ENCODE measurements around the gene MSL3B.

The MSL3B gene

GRCh38 chr2:233853353-233853752 lies 14.8 kb downstream of the MSL3B start:
- DNase-seq (ENCODE audit: low read depth), result no peak

- no peak for DNase-seq (ENCODE audit: low read depth)
These were observed 16.1 kb downstream of the MSL3B start for GRCh38 chr2:233852056-233852455.

- DNase-seq (ENCODE audit: low read depth), result no peak
These were observed 17.0 kb downstream of the MSL3B start for GRCh38 chr2:233851169-233851568.

GRCh38 chr2:233850745-233851144 lies 17.4 kb downstream of the MSL3B start:
- no peak for DNase-seq (ENCODE audit: low read depth)

GRCh38 chr2:233849607-233850271 lies 18.4 kb downstream of the MSL3B start:
- no peak for DNase-seq (ENCODE audit: low read depth)

- DNase-seq (ENCODE audit: low read depth), result no peak
These were observed 19.9 kb downstream of the MSL3B start for GRCh38 chr2:233848276-233848675.

GRCh38 chr2:233847248-233847898 lies 20.8 kb downstream of the MSL3B start:
- no peak for DNase-seq (ENCODE audit: low read depth)

GRCh38 chr2:233846387-233847247 lies 21.6 kb downstream of the MSL3B start:
- no peak for DNase-seq (ENCODE audit: low read depth)

- DNase-seq (ENCODE audit: low read depth), result no peak
These were observed 22.7 kb downstream of the MSL3B start for GRCh38 chr2:233845301-233846060.

GRCh38 chr2:233844836-233845235 lies 23.4 kb downstream of the MSL3B start:
- DNase-seq (ENCODE audit: low read depth), result no peak

- DNase-seq (ENCODE audit: low read depth), result no peak
These were observed 23.9 kb downstream of the MSL3B start for GRCh38 chr2:233844064-233844807.

GRCh38 chr2:233841183-233841582 lies 27.0 kb downstream of the MSL3B start:
- no peak for DNase-seq (ENCODE audit: low read depth)

- DNase-seq (ENCODE audit: low read depth), result no peak
These were observed 27.7 kb downstream of the MSL3B start for GRCh38 chr2:233840520-233840919.

- DNase-seq (ENCODE audit: low read depth), result no peak
These were observed 28.8 kb downstream of the MSL3B start for GRCh38 chr2:233839447-233839820.

- DNase-seq (ENCODE audit: low read depth), result no peak
These were observed 29.3 kb downstream of the MSL3B start for GRCh38 chr2:233838726-233839446.

- DNase-seq (ENCODE audit: low read depth), result no peak
These were observed 29.9 kb downstream of the MSL3B start for GRCh38 chr2:233838251-233838650.

- DNase-seq (ENCODE audit: low read depth), result no peak
These were observed 30.4 kb downstream of the MSL3B start for GRCh38 chr2:233837694-233838229.

- no peak for DNase-seq (ENCODE audit: low read depth)
These were observed 31.8 kb downstream of the MSL3B start for GRCh38 chr2:233836359-233836758.

GRCh38 chr2:233835230-233836186 lies 32.7 kb downstream of the MSL3B start:
- no peak for DNase-seq (ENCODE audit: low read depth)

All from forelimb muscle (tissue), 1 donor.